Activated CD4-positive, alpha-beta T cell treated with anti-CD3 and anti-CD28 coated beads, Interleukin-2, amount 10 ng/mL, durations not matched to agents 24 days and 14 days (primary cell): ENCODE results near the gene TES. TPM values are rescaled to one million over a fixed set of nuclear protein-coding genes. Genes with fewer than 3 reads are reported as not detected.
A peak's percentile ranks its signal among the peaks of the same experiment; 100 is the strongest.

Source experiments
- DNase-seq: peaks from one replicate; pipeline ENCODE4 v3.0.0; 2022
- H3K27ac Mint-ChIP-seq: one replicate; pipeline ENCODE4 v1.8.0; 2022; ENCODE audit warnings: mild to moderate bottlenecking, mixed read lengths
- H3K27me3 Mint-ChIP-seq: one replicate; pipeline ENCODE4 v1.8.0; 2022; ENCODE audit warnings: mixed read lengths
- H3K36me3 Mint-ChIP-seq: one replicate; pipeline ENCODE4 v1.8.0; 2022; ENCODE audit warnings: low read depth, mild to moderate bottlenecking, mixed read lengths
- H3K4me1 Mint-ChIP-seq: one replicate; pipeline ENCODE4 v1.8.0; 2021; ENCODE audit warnings: mixed read lengths
- H3K4me3 Mint-ChIP-seq: one replicate; pipeline ENCODE4 v1.8.0; 2022; ENCODE audit warnings: mild to moderate bottlenecking, moderate library complexity, mixed read lengths
- H3K9me3 Mint-ChIP-seq: one replicate; pipeline ENCODE4 v1.8.0; 2021; ENCODE audit warnings: mixed read lengths
- intact Hi-C: fragments of 100-400 bp; cut with micrococcal nuclease; formaldehyde crosslinking; loops from one replicate; pipeline ENCODE4 v1.15.1; 2023
- total RNA-seq: library from RNA; stranded (reverse); gene quantifications from 2 replicates; pipeline ENCODE4 v1.2.3, GENCODE V29; 2022

Gene TES
- total RNA-seq, 1 donor from 2014 or later: 41.2 TPM

DNA sequence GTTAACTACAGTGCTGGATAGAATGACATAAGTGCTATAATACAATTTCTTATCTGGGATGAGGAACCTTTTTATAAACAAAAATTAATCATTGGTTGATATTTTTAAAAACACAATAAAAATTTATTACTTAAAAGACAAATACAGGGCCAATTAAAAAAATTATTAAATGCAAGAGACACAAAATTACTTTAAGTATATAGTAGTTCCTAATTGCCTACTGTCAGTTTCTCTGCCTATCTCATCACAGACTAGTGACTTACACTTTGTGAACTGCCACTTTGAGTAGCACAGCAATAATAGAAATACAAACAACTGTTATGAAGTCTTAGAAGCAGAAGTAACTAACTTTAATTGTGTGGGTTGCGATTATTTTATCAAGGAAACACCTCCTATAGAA is 8.4 kb downstream of the TES start:
- no peaks in the 10 kb centered on the region for H3K27me3 Mint-ChIP-seq
- intact Hi-C loops: loop anchor here (10.0 kb wide), 2 partner anchors 796 to 1294 kb away; partner anchors contain the start of gene MDFIC
- H3K4me3 Mint-ChIP-seq: no peak overlapping the region
- no peak overlapping the region for H3K27ac Mint-ChIP-seq
- H3K36me3 Mint-ChIP-seq: peaks cover 14% of the 10 kb centered on the region
- no peak for DNase-seq
- H3K4me1 Mint-ChIP-seq: peaks cover 58% of the 10 kb centered on the region
- peaks cover 3% of the 10 kb centered on the region for H3K9me3 Mint-ChIP-seq

DNA sequence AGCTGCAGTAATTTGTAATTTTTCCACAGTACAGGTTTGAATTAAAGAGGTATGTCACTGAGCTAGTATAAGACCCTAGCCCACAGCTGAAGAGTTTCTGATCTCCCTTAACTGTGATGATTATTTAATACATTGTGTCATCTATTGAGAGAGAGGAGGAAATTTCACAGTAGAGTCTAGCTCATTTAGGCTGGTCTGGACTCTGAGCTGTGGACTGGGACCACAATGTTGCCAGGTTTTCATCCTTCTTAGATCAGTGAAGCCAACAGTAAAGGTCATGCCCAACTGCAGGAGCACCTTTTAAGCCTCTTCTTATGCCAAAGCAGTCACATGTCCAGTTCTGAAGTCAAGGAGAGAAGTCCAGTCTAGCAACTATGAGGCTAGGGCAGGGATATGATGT is 8.9 kb downstream of the TES start:
- H3K36me3 Mint-ChIP-seq: peaks cover 14% of the 10 kb centered on the region
- DNase-seq: no peak
- H3K27me3 Mint-ChIP-seq: no peaks in the 10 kb centered on the region
- H3K9me3 Mint-ChIP-seq: peaks cover 3% of the 10 kb centered on the region
- intact Hi-C loops: loop anchor here (10.0 kb wide), 2 partner anchors 796 to 1294 kb away; partner anchors contain the start of gene MDFIC
- H3K4me1 Mint-ChIP-seq: peaks cover 62% of the 10 kb centered on the region
- no peak overlapping the region for H3K4me3 Mint-ChIP-seq
- H3K27ac Mint-ChIP-seq: no peak overlapping the region

DNA sequence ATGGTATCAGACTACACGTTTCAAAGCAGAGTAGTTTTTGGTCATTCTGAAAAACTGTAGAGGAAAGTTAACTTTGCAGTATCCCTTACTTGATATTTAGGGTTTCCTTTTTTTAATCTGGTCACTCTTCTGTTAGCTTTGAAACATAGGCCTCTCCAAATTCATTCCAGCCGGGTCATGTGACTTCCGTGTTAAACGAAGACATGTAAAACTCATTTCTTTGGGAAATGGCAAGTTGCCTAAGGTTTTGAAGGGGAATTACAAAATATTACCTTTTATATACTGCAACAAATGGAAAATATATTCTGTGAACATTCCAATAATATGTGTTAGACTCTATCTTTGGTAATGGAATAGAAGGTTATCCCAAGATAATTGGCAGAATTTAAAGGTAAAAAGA is 9.5 kb downstream of the TES start:
- H3K9me3 Mint-ChIP-seq: peaks cover 3% of the 10 kb centered on the region
- peaks cover 11% of the 10 kb centered on the region for H3K36me3 Mint-ChIP-seq
- intact Hi-C loops: loop anchor here (10.0 kb wide), 2 partner anchors 795 to 1295 kb away; partner anchors contain the start of gene MDFIC
- no peaks in the 10 kb centered on the region for H3K27me3 Mint-ChIP-seq
- H3K4me1 Mint-ChIP-seq: peaks cover 62% of the 10 kb centered on the region
- no peak overlapping the region for H3K27ac Mint-ChIP-seq
- no peak for DNase-seq
- no peak overlapping the region for H3K4me3 Mint-ChIP-seq

DNA sequence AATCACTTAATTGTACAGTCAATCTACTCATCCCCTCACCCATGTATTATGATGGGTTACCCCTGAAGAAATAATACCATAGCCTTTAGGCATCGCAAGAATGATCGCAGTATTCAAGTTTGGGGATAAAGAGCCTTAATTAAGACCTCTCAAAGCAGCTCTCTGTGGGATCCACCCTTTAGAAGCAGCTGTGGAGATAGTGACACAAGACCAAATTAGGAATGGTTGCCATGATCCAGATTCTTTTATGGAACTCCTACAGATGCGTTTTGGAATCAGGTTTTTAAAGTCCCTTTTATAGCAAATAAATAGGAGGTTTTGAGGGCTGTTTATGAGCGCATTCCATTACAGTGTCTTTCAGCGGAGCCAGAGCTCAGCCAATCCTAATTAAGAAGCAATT is 12.2 kb downstream of the TES start:
- intact Hi-C loops: no loop called here
- no peaks in the 10 kb centered on the region for H3K27me3 Mint-ChIP-seq
- no peak overlapping the region for H3K27ac Mint-ChIP-seq
- peaks cover 4% of the 10 kb centered on the region for H3K36me3 Mint-ChIP-seq
- H3K9me3 Mint-ChIP-seq: no peaks in the 10 kb centered on the region
- DNase-seq: no peak
- H3K4me3 Mint-ChIP-seq: no peak overlapping the region
- peaks cover 53% of the 10 kb centered on the region for H3K4me1 Mint-ChIP-seq

DNA sequence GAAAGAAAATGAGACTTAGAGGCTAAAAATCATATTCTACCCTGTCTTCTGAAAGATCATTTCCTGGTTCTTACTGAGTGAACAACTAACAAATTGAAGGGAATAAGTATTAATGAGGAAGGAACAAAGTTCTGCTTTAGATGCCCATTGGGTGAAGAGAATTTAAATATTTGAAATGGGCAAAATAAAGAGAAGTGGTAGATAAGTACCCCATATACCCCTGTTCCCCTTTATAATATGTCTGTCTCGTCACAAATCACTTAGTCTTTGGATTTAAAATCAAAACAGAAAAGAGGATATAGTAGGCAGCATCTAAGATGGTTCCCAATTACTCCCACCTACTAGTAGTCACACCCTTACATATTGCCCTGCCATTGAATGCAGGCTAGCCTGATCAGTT is 13.2 kb downstream of the TES start:
- intact Hi-C loops: no loop called here
- H3K36me3 Mint-ChIP-seq: peaks cover 4% of the 10 kb centered on the region
- no peaks in the 10 kb centered on the region for H3K27me3 Mint-ChIP-seq
- peak overlapping the region; percentile 65 for H3K4me3 Mint-ChIP-seq
- no peaks in the 10 kb centered on the region for H3K9me3 Mint-ChIP-seq
- no peak for DNase-seq
- no peak overlapping the region for H3K27ac Mint-ChIP-seq
- H3K4me1 Mint-ChIP-seq: peaks cover 42% of the 10 kb centered on the region

DNA sequence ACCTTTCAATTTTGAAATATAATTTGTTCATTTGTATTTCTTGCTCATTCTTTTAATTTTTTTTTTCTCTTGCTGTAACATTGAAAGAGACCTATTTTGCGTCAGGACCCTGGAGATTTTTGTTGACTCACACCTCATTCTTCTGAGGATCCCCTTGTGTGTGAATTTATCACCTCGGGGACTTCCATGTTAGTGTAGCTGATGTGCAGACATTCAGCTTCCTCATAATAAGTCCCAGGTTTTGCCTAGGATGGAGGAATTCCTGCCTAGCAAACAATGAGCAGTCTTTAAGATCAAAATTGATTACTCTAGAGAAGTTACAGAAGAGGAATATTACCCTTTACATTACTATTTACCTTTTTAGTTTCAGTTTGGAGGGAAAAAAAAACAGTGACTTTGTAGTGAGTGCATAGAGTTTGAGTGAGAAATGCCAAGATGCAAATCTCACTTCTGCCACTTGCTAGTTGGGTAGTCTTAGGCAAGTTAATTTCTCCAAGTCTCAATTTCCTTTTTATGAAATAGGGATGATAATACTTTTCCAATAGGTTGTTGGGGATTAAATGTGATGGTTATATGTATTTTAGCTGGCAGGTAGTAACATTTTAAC is 14.3 kb downstream of the TES start:
- Mint-ChIP-seq H3K36me3 (peaks cover 2% of the 10 kb centered on the region), H3K4me1 (peaks cover 41% of the 10 kb centered on the region), H3K27me3 (no peaks in the 10 kb centered on the region), H3K4me3 (peak overlapping the region; percentile 65), H3K9me3 (no peaks in the 10 kb centered on the region), H3K27ac (peak overlapping the region; percentile 51)
- DNase-seq: no peak
- intact Hi-C loops: loop anchor here (1.0 to 2.0 kb wide), 2 partner anchors 8 to 14 kb away; partner anchors contain the start of gene TES

DNA sequence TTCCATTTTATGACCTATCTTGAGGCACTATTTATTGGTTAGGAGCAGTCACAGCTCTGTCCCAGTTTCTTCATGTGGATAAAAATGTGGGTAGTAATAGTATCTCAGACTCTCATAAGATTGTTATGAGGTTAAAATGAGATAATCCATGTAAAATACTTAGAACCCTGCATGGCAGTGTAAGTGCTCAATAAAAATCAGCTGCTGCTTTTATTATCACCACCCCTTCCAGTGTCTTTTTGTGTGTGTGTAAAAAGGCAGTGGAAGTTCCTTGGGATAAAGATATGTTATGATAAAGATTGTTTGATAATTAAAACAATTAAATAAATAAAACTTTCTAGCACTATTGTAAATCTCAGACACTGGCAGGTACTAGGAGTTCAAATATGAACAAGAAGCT is 15.5 kb downstream of the TES start:
- Mint-ChIP-seq H3K27ac (no peak overlapping the region), H3K27me3 (no peaks in the 10 kb centered on the region), H3K4me3 (no peak overlapping the region), H3K9me3 (no peaks in the 10 kb centered on the region), H3K36me3 (no peaks in the 10 kb centered on the region), H3K4me1 (peaks cover 46% of the 10 kb centered on the region)
- intact Hi-C loops: loop anchor here (2.0 kb wide), 1 partner anchor 15 kb away; the partner anchor contains the start of gene TES
- DNase-seq: no peak

DNA sequence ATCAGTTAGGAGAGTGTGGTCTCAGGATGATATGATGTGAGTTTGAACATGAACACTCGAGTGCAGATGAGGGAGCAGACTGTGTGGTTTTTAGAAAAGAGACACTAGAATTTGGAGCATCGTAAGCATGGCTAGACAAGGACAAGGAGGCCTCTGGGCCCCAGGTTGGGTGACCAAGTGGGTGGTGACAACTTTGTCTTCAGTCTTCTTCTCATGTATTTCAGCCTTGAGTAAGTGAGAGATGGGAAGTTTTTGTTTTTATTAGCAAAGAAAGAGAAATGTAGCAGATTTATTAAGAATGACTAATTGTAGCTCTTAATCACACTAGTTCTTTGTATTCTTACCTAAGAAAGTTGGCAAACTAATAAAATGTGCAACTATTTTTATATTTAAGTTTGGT is 16.3 kb downstream of the TES start:
- Mint-ChIP-seq H3K36me3 (no peaks in the 10 kb centered on the region), H3K4me3 (no peak overlapping the region), H3K27me3 (no peaks in the 10 kb centered on the region), H3K4me1 (peaks cover 45% of the 10 kb centered on the region), H3K9me3 (no peaks in the 10 kb centered on the region), H3K27ac (no peak overlapping the region)
- intact Hi-C loops: no loop called here
- DNase-seq: no peak

DNA sequence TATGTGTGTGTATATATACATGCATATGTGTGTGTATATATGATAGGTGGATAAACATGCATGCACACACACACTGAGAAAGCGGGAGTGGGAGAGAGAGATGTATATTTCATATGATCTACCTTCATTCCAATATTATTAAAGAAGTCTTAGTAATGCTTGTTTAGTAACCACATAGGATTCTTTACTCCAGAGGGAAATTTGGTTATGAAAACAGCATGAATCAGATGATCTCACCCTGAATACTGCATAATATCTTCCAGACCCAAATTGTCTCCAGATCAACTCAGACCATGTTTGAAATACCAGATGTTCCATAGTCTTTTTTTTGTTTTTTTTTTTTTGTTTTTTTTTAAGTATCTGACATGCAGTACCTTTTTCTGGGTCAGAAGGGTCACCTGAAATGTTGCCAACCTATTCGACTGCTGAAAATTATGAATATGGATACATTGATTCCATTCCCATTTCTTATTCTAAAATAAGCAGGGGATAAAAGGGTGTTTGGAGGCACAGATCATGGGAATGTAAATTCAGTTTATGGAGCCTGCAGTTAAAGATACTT is 17.4 kb downstream of the TES start:
- H3K9me3 Mint-ChIP-seq: no peaks in the 10 kb centered on the region
- H3K4me3 Mint-ChIP-seq: no peak overlapping the region
- H3K36me3 Mint-ChIP-seq: no peaks in the 10 kb centered on the region
- no peak overlapping the region for H3K27ac Mint-ChIP-seq
- H3K27me3 Mint-ChIP-seq: no peaks in the 10 kb centered on the region
- DNase-seq: no peak
- intact Hi-C loops: no loop called here
- H3K4me1 Mint-ChIP-seq: peaks cover 51% of the 10 kb centered on the region

DNA sequence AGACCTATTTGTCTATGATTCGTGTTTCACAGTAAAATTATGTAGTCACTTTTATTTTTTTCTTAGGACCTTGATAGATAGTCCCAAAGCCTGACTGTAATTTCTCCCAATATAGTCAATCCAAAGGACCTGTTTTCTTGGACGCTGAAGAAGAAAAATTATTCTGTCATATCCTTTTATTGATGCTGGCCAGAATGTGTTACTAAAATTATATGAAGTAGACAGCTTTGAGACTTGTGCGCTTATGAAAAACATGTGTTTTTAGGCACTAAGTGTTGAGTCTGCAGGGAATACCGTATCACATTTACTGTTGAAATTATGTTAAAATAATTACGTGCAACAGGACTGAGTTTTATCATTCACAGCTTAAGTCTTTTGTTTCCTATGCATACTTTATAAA is 17.9 kb downstream of the TES start:
- Mint-ChIP-seq H3K4me3 (no peak overlapping the region), H3K27me3 (no peaks in the 10 kb centered on the region), H3K9me3 (no peaks in the 10 kb centered on the region), H3K27ac (no peak overlapping the region), H3K36me3 (no peaks in the 10 kb centered on the region), H3K4me1 (peaks cover 52% of the 10 kb centered on the region)
- intact Hi-C loops: no loop called here
- no peak for DNase-seq

DNA sequence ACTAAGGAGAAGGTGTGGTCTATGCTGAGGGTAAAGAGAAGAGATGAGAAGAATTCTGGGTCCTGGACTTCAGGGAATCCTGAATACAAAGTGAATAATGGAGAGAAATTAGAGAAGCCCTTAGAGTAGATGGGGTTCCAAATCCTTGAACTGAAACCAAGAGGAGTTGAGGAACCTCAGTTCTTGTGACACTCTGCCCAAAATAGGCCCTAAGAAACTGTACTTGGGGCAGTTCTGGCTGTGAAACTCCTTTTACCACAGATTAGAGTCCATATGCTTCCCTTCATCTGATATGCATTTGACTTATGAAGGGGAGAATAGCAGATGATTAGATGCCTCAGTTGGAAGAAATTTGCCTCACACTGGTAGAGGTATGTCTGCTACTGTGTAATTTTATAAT is 19.0 kb downstream of the TES start:
- Mint-ChIP-seq H3K4me3 (no peak overlapping the region), H3K4me1 (peaks cover 42% of the 10 kb centered on the region), H3K36me3 (no peaks in the 10 kb centered on the region), H3K9me3 (no peaks in the 10 kb centered on the region), H3K27ac (peak overlapping the region; percentile 20), H3K27me3 (no peaks in the 10 kb centered on the region)
- DNase-seq: no peak
- intact Hi-C loops: loop anchor here (1.0 kb wide), 1 partner anchor 16 kb away; no protein-coding TSS in a partner anchor

DNA sequence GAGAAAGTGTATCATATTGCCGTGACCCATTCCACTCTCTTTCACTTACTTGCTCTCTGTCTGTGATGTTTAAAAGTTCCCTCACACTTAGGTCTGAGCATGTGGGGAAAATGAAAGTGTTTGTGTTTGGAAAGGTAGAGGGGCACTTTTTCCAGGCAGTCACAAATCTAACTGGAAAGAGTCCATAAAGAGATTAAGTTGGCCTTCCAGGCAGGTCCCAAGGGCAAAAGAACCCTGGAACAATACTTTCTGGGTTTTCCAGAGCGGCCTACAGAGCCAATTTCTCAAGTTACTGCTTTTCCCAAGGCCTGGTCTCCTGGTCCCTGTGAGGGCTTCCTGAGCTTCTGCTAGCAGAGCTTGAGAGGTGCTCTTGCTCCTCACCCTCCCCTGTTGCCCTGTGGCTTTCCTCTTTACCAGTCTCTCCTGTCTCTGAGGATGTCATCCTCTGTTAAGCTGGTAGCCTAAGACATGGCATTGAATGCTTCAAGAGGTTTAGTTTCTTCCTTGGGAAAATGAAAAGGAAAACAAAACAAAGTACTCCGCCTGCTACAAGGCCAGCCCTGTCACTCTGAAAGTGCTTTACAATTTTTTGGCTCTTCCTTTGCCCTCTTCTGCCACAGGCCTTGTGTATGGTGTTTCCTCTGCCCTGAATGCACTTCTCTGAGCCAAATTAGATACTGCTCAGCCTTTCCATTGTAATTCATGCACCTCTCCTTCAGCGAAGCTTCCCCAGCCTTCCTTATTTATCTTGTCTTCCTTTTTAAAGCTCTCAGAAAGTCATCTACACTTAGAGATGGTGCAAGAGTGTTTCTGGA is 20.1 kb downstream of the TES start:
- no peaks in the 10 kb centered on the region for H3K9me3 Mint-ChIP-seq
- peak overlapping the region; percentile 83 for H3K27ac Mint-ChIP-seq
- H3K27me3 Mint-ChIP-seq: no peaks in the 10 kb centered on the region
- intact Hi-C loops: loop anchor here (5.0 kb wide), 1 partner anchor 33 kb away; no protein-coding TSS in a partner anchor
- no peaks in the 10 kb centered on the region for H3K36me3 Mint-ChIP-seq
- H3K4me1 Mint-ChIP-seq: peaks cover 39% of the 10 kb centered on the region
- H3K4me3 Mint-ChIP-seq: no peak overlapping the region
- DNase-seq: peak; percentile 61

DNA sequence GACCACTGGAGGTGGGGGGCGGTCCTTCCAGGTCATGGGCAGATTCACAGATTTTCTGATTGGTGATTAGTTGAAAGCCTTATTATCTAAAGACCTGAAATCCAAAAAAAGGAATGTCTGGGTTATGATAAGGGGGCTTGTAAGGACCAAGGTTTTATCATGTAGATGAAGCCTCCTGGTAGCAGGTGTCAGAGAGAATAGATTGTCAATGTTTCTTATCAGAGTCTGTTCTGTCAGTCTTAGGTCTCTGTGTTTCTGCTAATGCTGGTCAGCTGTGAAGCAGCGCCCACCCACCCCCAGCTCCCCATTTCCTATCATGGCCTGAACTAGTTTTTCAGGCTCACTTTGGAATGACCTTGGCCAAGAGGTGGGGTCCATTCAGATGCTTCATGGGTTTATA is 21.2 kb downstream of the TES start:
- Mint-ChIP-seq H3K4me1 (peaks cover 37% of the 10 kb centered on the region), H3K27me3 (no peaks in the 10 kb centered on the region), H3K27ac (no peak overlapping the region), H3K9me3 (no peaks in the 10 kb centered on the region), H3K4me3 (no peak overlapping the region), H3K36me3 (peaks cover 1% of the 10 kb centered on the region)
- intact Hi-C loops: loop anchor here (5.0 kb wide), 1 partner anchor 34 kb away; no protein-coding TSS in a partner anchor
- no peak for DNase-seq

DNA sequence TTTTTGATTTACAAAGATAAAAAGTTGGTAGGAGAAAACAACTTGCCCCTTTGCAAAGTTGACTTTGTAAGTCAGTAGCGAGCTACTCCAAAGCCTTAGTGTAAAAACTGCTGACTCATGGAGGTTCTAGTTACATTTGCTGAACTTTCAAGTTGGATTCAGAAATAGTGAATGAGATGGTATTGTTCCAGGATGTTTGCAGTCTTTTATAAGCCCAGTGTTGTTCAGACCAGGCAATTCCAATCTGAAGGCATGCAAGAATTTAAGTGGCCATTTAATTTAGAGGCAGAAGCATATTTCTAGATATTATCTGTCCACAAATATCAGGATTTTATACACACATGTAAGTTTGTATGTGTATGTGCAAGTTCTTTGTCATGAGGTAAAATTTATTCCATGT is 21.6 kb downstream of the TES start:
- Mint-ChIP-seq H3K36me3 (peaks cover 1% of the 10 kb centered on the region), H3K27ac (peak overlapping the region; percentile 66), H3K9me3 (no peaks in the 10 kb centered on the region), H3K27me3 (no peaks in the 10 kb centered on the region), H3K4me3 (no peak overlapping the region), H3K4me1 (peaks cover 35% of the 10 kb centered on the region)
- no peak for DNase-seq
- intact Hi-C loops: loop anchor here (1.0 to 5.0 kb wide), 3 partner anchors 8 to 35 kb away; partner anchors contain the start of gene TES
